Measurements from ENCODE around the gene SLC4A1AP.
"Not testable (repeated sequence)": the region's sequence is repeated elsewhere in the genome, so short reads cannot be mapped to it uniquely, and the experiment has no call there.

Gene SLC4A1AP

DNA sequence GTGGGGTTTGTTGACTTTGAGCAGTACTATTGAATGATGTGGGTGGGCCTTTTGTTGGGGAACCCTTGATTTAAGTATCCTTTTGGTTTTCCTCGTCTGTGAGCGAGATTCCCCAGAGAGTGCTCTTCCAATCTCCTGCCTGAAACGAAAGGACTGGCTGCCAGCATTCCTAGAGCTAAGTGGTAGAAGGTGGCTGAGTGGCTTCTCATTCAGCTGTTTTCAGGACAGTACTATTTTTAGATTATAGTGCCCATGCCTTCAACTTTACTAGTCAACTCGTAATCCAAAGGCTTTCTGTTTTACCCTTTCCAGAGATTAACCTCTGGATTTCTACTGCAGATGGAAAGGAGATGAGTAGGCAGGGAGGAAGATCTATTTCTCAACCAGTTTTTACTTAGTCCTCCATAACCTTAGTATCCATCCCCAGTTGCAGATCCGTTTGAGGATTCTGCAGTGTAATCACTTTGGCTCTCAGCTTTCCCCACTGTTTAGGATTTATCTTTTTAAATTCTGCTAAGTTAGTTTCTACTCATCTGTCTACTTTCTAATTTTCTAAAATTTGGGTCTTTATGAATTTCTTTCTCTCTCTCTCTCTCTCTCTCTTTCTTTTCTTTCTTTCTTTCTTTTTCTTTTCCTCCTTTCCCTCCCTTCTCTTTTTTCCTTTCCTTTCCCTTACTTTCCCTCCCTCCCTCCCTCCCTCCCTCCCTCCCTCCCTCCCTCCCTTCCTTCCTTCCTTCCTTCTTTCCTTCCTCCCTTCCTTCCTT, 9.2 kb downstream of the SLC4A1AP start:
- Histone ChIP-seq H3K27ac (ENCODE audit: low read depth, low read length) (no peak overlapping the region), H3K27me3 (ENCODE audit: insufficient read depth, low read length) (no peaks in the 10 kb centered on the region), H3K4me3 (ENCODE audit: low read depth, low read length) (no peak overlapping the region), H3K4me1 (ENCODE audit: control insufficient read depth, insufficient read depth, low read length, unreplicated experiment) (no peaks in the 10 kb centered on the region), H3K36me3 (ENCODE audit: insufficient read depth, low read length) (peaks cover 37% of the 10 kb centered on the region), H3K79me2 (ENCODE audit: control insufficient read depth, insufficient read depth, low read length, unreplicated experiment) (peaks cover 2% of the 10 kb centered on the region), H2AFZ (ENCODE audit: low read length, unreplicated experiment) (no peak overlapping the region)

DNA sequence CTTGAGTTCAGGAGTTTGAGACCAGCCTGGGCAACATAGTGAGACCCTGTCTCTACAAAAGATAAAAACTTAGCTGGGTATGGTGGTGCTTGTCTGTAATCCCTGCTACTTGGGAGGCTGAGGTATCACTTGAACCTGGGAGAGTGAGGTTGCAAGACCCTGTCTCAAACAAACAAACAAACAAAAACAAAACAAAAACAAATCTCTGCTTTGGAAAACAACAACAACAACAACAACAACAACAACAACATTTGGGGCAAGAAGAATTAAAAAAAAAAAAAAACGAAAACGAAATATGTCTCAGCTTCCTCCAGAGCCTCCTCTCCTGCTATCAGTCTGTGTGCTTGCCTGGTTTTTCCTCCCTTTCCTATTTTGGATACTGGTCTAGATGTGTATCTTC, 16.9 kb downstream of the SLC4A1AP start:
- H3K27ac ChIP-seq (ENCODE audit: low read depth, low read length), result peak overlapping the region; percentile 98
- H3K27me3 ChIP-seq (ENCODE audit: insufficient read depth, low read length), result no peaks in the 10 kb centered on the region
- H2AFZ ChIP-seq (ENCODE audit: low read length, unreplicated experiment), result no peak overlapping the region
- H3K36me3 ChIP-seq (ENCODE audit: insufficient read depth, low read length), result peaks cover 23% of the 10 kb centered on the region
- H3K79me2 ChIP-seq (ENCODE audit: control insufficient read depth, insufficient read depth, low read length, unreplicated experiment), result no peaks in the 10 kb centered on the region
- peaks cover 25% of the 10 kb centered on the region for H3K4me1 ChIP-seq (ENCODE audit: control insufficient read depth, insufficient read depth, low read length, unreplicated experiment)
- no peak overlapping the region for H3K4me3 ChIP-seq (ENCODE audit: low read depth, low read length)

- Histone ChIP-seq H3K4me1 (ENCODE audit: control insufficient read depth, insufficient read depth, low read length, unreplicated experiment) (peaks cover 25% of the 10 kb centered on the region), H2AFZ (ENCODE audit: low read length, unreplicated experiment) (no peak overlapping the region), H3K27ac (ENCODE audit: low read depth, low read length) (peak overlapping the region; percentile 98), H3K27me3 (ENCODE audit: insufficient read depth, low read length) (no peaks in the 10 kb centered on the region), H3K79me2 (ENCODE audit: control insufficient read depth, insufficient read depth, low read length, unreplicated experiment) (no peaks in the 10 kb centered on the region), H3K4me3 (ENCODE audit: low read depth, low read length) (peak overlapping the region; percentile 46; the same call in 1 of the 2 replicates), H3K36me3 (ENCODE audit: insufficient read depth, low read length) (peaks cover 19% of the 10 kb centered on the region)
Observed at GRCh38 chr2:27681841-27682240, 18.2 kb downstream of the SLC4A1AP start.

DNA sequence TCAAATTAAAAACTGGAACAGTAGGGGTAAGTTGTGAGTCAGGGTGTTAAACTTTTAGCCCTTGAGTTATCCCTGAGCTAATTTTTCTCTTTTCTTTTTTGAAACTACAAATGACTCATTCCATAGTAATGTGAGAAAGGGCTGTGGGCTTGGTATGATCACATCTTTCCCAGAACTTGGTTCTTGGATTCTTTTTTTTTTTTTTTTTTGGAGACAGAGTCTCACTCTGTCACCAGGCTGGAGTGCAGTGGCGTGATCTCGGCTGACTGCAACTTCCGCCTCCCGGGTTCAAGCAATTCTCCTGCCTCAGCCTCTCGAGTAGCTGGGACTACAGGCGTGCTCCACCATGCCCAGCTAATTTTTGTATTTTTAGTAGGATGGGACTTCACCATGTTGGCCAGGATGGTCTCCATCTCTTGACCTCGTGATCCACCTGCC, 18.7 kb downstream of the SLC4A1AP start:
- Histone ChIP-seq H3K36me3 (ENCODE audit: insufficient read depth, low read length) (peaks cover 19% of the 10 kb centered on the region), H3K4me1 (ENCODE audit: control insufficient read depth, insufficient read depth, low read length, unreplicated experiment) (peaks cover 25% of the 10 kb centered on the region), H3K27ac (ENCODE audit: low read depth, low read length) (peak overlapping the region; percentile 98), H3K4me3 (ENCODE audit: low read depth, low read length) (peak overlapping the region; percentile 46; the same call in 1 of the 2 replicates)
- H2AFZ ChIP-seq (ENCODE audit: low read length, unreplicated experiment); H3K79me2 ChIP-seq (ENCODE audit: control insufficient read depth, insufficient read depth, low read length, unreplicated experiment); H3K27me3 ChIP-seq (ENCODE audit: insufficient read depth, low read length): not testable (repeated sequence)

DNA sequence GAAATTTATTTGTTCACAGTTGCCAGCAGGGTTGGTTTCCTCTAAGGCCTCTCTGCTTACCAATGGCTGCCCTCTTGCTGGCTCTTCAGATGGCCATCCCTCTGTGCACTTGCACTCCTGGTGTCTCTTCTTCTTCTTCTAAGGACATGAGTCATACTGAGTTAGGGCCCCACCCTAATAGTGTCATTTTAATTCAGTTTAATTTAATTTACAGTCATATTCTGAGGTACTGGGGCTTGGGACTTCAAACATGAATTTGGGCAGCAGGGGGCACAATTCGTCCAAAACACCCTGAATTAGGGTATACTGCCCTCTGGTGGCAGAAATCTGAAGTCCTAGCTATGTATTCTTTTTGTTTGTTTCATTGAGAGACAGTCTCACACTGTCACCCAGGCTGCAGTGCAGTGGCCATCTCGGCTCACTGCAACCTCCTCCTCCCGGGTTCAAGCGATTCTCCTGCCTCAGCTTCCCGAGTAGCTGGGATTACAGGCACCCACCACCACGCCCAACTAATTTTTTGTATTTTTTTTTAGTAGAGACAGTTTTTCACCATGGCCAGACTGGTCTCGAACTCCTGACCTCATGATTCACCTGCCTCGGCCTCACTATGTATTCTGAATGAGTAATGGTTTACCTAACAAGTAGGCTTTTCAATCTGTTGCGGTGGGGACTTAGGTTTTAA, 19.8 kb downstream of the SLC4A1AP start:
- Histone ChIP-seq H3K4me3 (ENCODE audit: low read depth, low read length) (no peak overlapping the region), H3K79me2 (ENCODE audit: control insufficient read depth, insufficient read depth, low read length, unreplicated experiment) (no peaks in the 10 kb centered on the region), H3K36me3 (ENCODE audit: insufficient read depth, low read length) (peaks cover 19% of the 10 kb centered on the region), H3K27ac (ENCODE audit: low read depth, low read length) (peak overlapping the region; percentile 98), H3K27me3 (ENCODE audit: insufficient read depth, low read length) (no peaks in the 10 kb centered on the region), H2AFZ (ENCODE audit: low read length, unreplicated experiment) (no peak overlapping the region), H3K4me1 (ENCODE audit: control insufficient read depth, insufficient read depth, low read length, unreplicated experiment) (peaks cover 25% of the 10 kb centered on the region)

DNA sequence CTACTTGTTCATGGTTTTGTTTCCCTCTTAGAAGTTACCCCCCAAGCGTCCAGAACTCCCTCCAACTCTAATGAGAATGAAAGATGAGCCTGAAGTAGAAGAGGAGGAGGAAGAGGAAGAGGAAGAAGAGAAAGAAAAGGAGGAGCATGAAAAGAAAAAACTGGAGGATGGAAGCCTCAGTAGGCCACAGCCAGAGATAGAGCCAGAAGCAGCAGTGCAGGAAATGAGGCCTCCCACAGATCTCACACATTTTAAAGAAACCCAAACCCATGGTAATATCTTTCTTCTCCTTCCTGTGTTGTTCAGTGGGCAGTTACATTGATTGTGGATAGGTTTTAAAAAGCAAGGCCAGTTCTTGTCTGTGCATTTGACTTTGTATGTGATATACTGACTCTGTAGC, 21.3 kb downstream of the SLC4A1AP start:
- H3K27me3 ChIP-seq (ENCODE audit: insufficient read depth, low read length); H3K79me2 ChIP-seq (ENCODE audit: control insufficient read depth, insufficient read depth, low read length, unreplicated experiment); H3K27ac ChIP-seq (ENCODE audit: low read depth, low read length); H2AFZ ChIP-seq (ENCODE audit: low read length, unreplicated experiment); H3K4me3 ChIP-seq (ENCODE audit: low read depth, low read length): not testable (repeated sequence)
- Histone ChIP-seq H3K36me3 (ENCODE audit: insufficient read depth, low read length) (peaks cover 20% of the 10 kb centered on the region), H3K4me1 (ENCODE audit: control insufficient read depth, insufficient read depth, low read length, unreplicated experiment) (peaks cover 25% of the 10 kb centered on the region)

- no peak overlapping the region for H3K27ac ChIP-seq (ENCODE audit: low read depth, low read length)
- peaks cover 25% of the 10 kb centered on the region for H3K4me1 ChIP-seq (ENCODE audit: control insufficient read depth, insufficient read depth, low read length, unreplicated experiment)
- no peak overlapping the region for H2AFZ ChIP-seq (ENCODE audit: low read length, unreplicated experiment)
- no peak overlapping the region for H3K4me3 ChIP-seq (ENCODE audit: low read depth, low read length)
- H3K27me3 ChIP-seq (ENCODE audit: insufficient read depth, low read length), result no peaks in the 10 kb centered on the region
- peaks cover 20% of the 10 kb centered on the region for H3K36me3 ChIP-seq (ENCODE audit: insufficient read depth, low read length)
- no peaks in the 10 kb centered on the region for H3K79me2 ChIP-seq (ENCODE audit: control insufficient read depth, insufficient read depth, low read length, unreplicated experiment)
Observed at GRCh38 chr2:27685577-27685976, 21.9 kb downstream of the SLC4A1AP start.

DNA sequence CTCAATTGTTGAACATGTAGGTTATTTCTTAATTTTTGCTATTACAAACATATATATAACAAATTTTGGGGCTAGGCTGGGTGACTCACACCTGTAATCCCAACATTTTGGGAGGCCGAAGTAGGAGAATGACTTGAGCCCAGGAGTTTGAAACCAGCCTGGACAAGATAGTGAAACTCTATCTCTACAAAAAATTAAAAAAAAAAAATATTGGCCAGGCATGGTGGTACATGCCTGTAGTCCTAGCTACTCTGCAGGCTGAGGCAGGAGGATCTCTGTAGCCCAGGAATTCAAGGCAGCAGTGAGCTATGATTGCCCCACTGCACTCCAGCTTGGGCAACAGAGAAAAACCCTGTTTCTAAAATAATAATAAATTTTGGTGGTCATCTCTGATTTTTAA, 23.5 kb downstream of the SLC4A1AP start:
- peaks cover 20% of the 10 kb centered on the region for H3K36me3 ChIP-seq (ENCODE audit: insufficient read depth, low read length)
- no peak overlapping the region for H3K27ac ChIP-seq (ENCODE audit: low read depth, low read length)
- no peaks in the 10 kb centered on the region for H3K79me2 ChIP-seq (ENCODE audit: control insufficient read depth, insufficient read depth, low read length, unreplicated experiment)
- H3K4me1 ChIP-seq (ENCODE audit: control insufficient read depth, insufficient read depth, low read length, unreplicated experiment), result peaks cover 11% of the 10 kb centered on the region
- no peak overlapping the region for H2AFZ ChIP-seq (ENCODE audit: low read length, unreplicated experiment)
- H3K27me3 ChIP-seq (ENCODE audit: insufficient read depth, low read length), result no peaks in the 10 kb centered on the region
- no peak overlapping the region for H3K4me3 ChIP-seq (ENCODE audit: low read depth, low read length)

- Histone ChIP-seq H3K36me3 (ENCODE audit: insufficient read depth, low read length) (peaks cover 22% of the 10 kb centered on the region), H3K4me1 (ENCODE audit: control insufficient read depth, insufficient read depth, low read length, unreplicated experiment) (no peaks in the 10 kb centered on the region), H3K27ac (ENCODE audit: low read depth, low read length) (no peak overlapping the region), H3K4me3 (ENCODE audit: low read depth, low read length) (no peak overlapping the region), H3K27me3 (ENCODE audit: insufficient read depth, low read length) (no peaks in the 10 kb centered on the region), H2AFZ (ENCODE audit: low read length, unreplicated experiment) (no peak overlapping the region), H3K79me2 (ENCODE audit: control insufficient read depth, insufficient read depth, low read length, unreplicated experiment) (no peaks in the 10 kb centered on the region)
Observed at GRCh38 chr2:27689424-27689823, 25.7 kb downstream of the SLC4A1AP start.

- H2AFZ ChIP-seq (ENCODE audit: low read length, unreplicated experiment), result no peak overlapping the region
- H3K79me2 ChIP-seq (ENCODE audit: control insufficient read depth, insufficient read depth, low read length, unreplicated experiment), result no peaks in the 10 kb centered on the region
- H3K4me3 ChIP-seq (ENCODE audit: low read depth, low read length), result no peak overlapping the region
- no peaks in the 10 kb centered on the region for H3K27me3 ChIP-seq (ENCODE audit: insufficient read depth, low read length)
- H3K4me1 ChIP-seq (ENCODE audit: control insufficient read depth, insufficient read depth, low read length, unreplicated experiment), result no peaks in the 10 kb centered on the region
- peaks cover 19% of the 10 kb centered on the region for H3K36me3 ChIP-seq (ENCODE audit: insufficient read depth, low read length)
- no peak overlapping the region for H3K27ac ChIP-seq (ENCODE audit: low read depth, low read length)
Observed at GRCh38 chr2:27690052-27690451, 26.4 kb downstream of the SLC4A1AP start.

- no peaks in the 10 kb centered on the region for H3K4me1 ChIP-seq (ENCODE audit: control insufficient read depth, insufficient read depth, low read length, unreplicated experiment)
- no peaks in the 10 kb centered on the region for H3K27me3 ChIP-seq (ENCODE audit: insufficient read depth, low read length)
- H2AFZ ChIP-seq (ENCODE audit: low read length, unreplicated experiment), result no peak overlapping the region
- H3K4me3 ChIP-seq (ENCODE audit: low read depth, low read length), result no peak overlapping the region
- peaks cover 5% of the 10 kb centered on the region; the same call in 1 of the 2 replicates for H3K36me3 ChIP-seq (ENCODE audit: insufficient read depth, low read length)
- no peaks in the 10 kb centered on the region for H3K79me2 ChIP-seq (ENCODE audit: control insufficient read depth, insufficient read depth, low read length, unreplicated experiment)
- no peak overlapping the region for H3K27ac ChIP-seq (ENCODE audit: low read depth, low read length)
Observed at GRCh38 chr2:27697660-27698059, 34.0 kb downstream of the SLC4A1AP start.

Measured in ACC112 (cell line).